Thoracic aorta (tissue), 2 donors: ENCODE data around the gene KLHL29. TPM values are rescaled to one million over a fixed set of nuclear protein-coding genes. Genes with fewer than 3 reads are reported as not detected.
A peak's percentile ranks its signal among the peaks of the same experiment; 100 is the strongest.
"Not testable (repeated sequence)": the region's sequence is repeated elsewhere in the genome, so short reads cannot be mapped to it uniquely, and the experiment has no call there.

Source experiments
- ATAC-seq: fragments of 150-250 bp; one replicate; pipeline ENCODE4 v1.8.0; 2017; ENCODE audit warnings: low read depth; ENCODE audit not compliant: insufficient number of reproducible peaks, low FRiP score
- DNase-seq: peaks from one replicate; pipeline ENCODE4 v3.0.0-alpha.2; 2020; ENCODE audit warnings: low spot score
- H3K27ac ChIP-seq, 2 donors: fragments of 200-600 bp; sonication (generic); 1 replicate in 1 of 2; 2 replicates in 1 of 2; pipeline ENCODE4 v1.5.1; 2016; ENCODE audit warnings: mild to moderate bottlenecking in 2 of 2, moderate library complexity in 2 of 2
- H3K27me3 ChIP-seq: fragments of 200-600 bp; sonication (generic); replicated peaks from 2 replicates; pipeline ENCODE4 v1.6.0; 2016; ENCODE audit warnings: mild to moderate bottlenecking; ENCODE audit not compliant: insufficient read depth
- H3K36me3 ChIP-seq: fragments of 200-600 bp; sonication (generic); one replicate; pipeline ENCODE4 v1.5.1; 2016
- H3K4me1 ChIP-seq, 2 donors: fragments of 200-600 bp; sonication (generic); 1 replicate in 1 of 2; 2 replicates in 1 of 2; pipeline versions ENCODE4 v1.5.1 to v1.6.0; 2016; ENCODE audit warnings: low read depth in 2 of 2, mild to moderate bottlenecking in 1 of 2; ENCODE audit not compliant: control insufficient read depth in 1 of 2
- H3K4me3 ChIP-seq: fragments of 200-600 bp; sonication (generic); 2 replicates; pipeline ENCODE4 v1.5.1; 2016; ENCODE audit warnings: mild to moderate bottlenecking
- H3K9me3 ChIP-seq: fragments of 200-600 bp; sonication (generic); 2 replicates; pipeline ENCODE4 v1.5.1; 2016
- CTCF ChIP-seq: fragments of 200-600 bp; sonication (generic); IDR thresholded peaks from one replicate; pipeline ENCODE4 v1.5.1; 2019; ENCODE audit warnings: antibody characterized with exemption
- total RNA-seq, 2 donors: library from RNA; depleted of rRNA; stranded (reverse); fragments of >200 nt; gene quantifications; one replicate each; pipeline versions ENCODE4 v1.1.0 to v1.2.3, GENCODE V29; 2016

Gene KLHL29
- total RNA-seq, 2 donors from 2014 or later = 18.5 to 24.4 TPM

- no peak for TF ChIP-seq CTCF
- H3K36me3 ChIP-seq = no peaks in the 10 kb centered on the region
- DNase-seq (no peak), ATAC-seq (no peak)
- H3K4me3 ChIP-seq = peak overlapping the region; percentile 88
- H3K9me3 ChIP-seq = no peaks in the 10 kb centered on the region
- no peak overlapping the region for H3K27ac ChIP-seq
- H3K27me3 ChIP-seq = no peaks in the 10 kb centered on the region
- H3K4me1 ChIP-seq = peaks cover 0 to 12% of the 10 kb centered on the region in 2 donors
Measured at GRCh38 chr2:23387221-23387550, 2.2 kb downstream of the KLHL29 start.

- H3K4me3 ChIP-seq = no peak overlapping the region
- no peak overlapping the region for H3K27ac ChIP-seq
Measured at GRCh38 chr2:23387845-23388244, 2.9 kb downstream of the KLHL29 start.

GRCh38 chr2:23388294-23388693 is 3.3 kb downstream of the KLHL29 start:
- Histone ChIP-seq H3K27me3 (no peaks in the 10 kb centered on the region), H3K4me3 (no peak overlapping the region), H3K36me3 (no peaks in the 10 kb centered on the region), H3K9me3 (no peaks in the 10 kb centered on the region), H3K27ac (no peak overlapping the region), H3K4me1 (peaks cover 0 to 12% of the 10 kb centered on the region in 2 donors)
- DNase-seq (no peak), ATAC-seq (no peak)
- no peak for TF ChIP-seq CTCF

More at GRCh38 chr2:23387845-23388244, 2.9 kb downstream of the KLHL29 start:
- H3K36me3 ChIP-seq = no peaks in the 10 kb centered on the region
- no peak for TF ChIP-seq CTCF
- no peaks in the 10 kb centered on the region for H3K9me3 ChIP-seq
- no peaks in the 10 kb centered on the region for H3K27me3 ChIP-seq
- ATAC-seq = no peak
- H3K4me1 ChIP-seq = peaks cover 0 to 12% of the 10 kb centered on the region in 2 donors
- no peak for DNase-seq

DNA sequence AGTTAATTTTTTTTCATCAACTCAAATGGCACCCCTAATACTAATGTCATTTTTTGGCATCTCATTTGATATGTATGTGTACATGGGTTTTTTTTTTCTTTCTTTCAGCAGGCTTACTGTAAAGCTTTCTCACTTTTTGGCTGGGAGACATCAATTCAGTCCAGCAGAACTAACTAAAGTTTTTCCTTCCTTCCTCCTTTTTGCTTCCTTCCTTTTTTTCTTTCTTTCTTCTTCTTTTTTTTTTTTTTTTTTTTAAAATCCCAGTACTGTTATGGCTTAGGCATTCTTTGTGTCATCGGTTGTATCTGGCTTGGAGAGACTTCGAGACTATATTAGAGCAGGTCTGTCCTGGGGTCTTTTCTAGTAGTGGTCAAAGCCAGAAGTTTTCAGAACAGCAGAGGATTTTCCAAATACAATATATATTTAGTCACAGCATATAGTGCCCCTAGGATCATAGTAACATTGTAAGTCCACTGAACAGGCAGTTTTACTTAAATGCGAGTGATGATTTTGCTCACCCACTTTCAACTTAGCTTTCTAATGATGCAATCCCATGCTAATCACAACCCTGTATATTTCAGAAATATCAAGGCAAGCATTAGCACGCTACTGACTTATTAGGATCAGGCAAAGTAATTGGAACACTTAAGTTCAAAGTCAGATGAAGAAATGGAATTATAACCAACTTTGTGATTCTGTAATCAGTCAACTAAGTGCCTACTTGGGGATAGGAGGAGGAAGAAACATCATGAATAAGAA is 4.0 kb downstream of the KLHL29 start:
- Histone ChIP-seq H3K4me3 (no peak overlapping the region), H3K9me3 (no peaks in the 10 kb centered on the region), H3K4me1 (peaks cover 0 to 12% of the 10 kb centered on the region in 2 donors), H3K36me3 (no peaks in the 10 kb centered on the region), H3K27ac (no peak overlapping the region), H3K27me3 (no peaks in the 10 kb centered on the region)
- ATAC-seq (no peak), DNase-seq (no peak)
- TF ChIP-seq CTCF = no peak

GRCh38 chr2:23390152-23390551 is 5.2 kb downstream of the KLHL29 start:
- TF ChIP-seq CTCF = no peak
- H3K4me1 ChIP-seq = peaks cover 0 to 5% of the 10 kb centered on the region in 2 donors
- H3K9me3 ChIP-seq = no peaks in the 10 kb centered on the region
- H3K27me3 ChIP-seq = no peaks in the 10 kb centered on the region
- no peak overlapping the region for H3K4me3 ChIP-seq
- H3K27ac ChIP-seq = no peak overlapping the region
- no peak for ATAC-seq
- no peak for DNase-seq
- no peaks in the 10 kb centered on the region for H3K36me3 ChIP-seq

GRCh38 chr2:23391237-23391736 is 6.3 kb downstream of the KLHL29 start:
- not testable (repeated sequence) for ATAC-seq, H3K27ac ChIP-seq, H3K36me3 ChIP-seq, H3K27me3 ChIP-seq, H3K9me3 ChIP-seq, DNase-seq, H3K4me3 ChIP-seq, H3K4me1 ChIP-seq
